Trophoblast cell (in vitro differentiated cells and primary cell): ENCODE results near the gene GIPC3.
"Not testable (repeated sequence)": the region's sequence is repeated elsewhere in the genome, so short reads cannot be mapped to it uniquely, and the experiment has no call there.

Experiments used
- DNase-seq, 2 donors: peaks; one replicate each; pipeline ENCODE4 v3.0.0-alpha.2; 2016
- H2AFZ ChIP-seq: 2 replicates; pipeline ENCODE4 v1.6.1; 2013; ENCODE audit warnings: low read length, moderate library complexity, mild to moderate bottlenecking; ENCODE audit not compliant: insufficient read depth, poor library complexity
- H2AK5ac ChIP-seq: 2 replicates; pipeline ENCODE4 v1.6.1; 2013; ENCODE audit warnings: mild to moderate bottlenecking, low read length
- H2BK120ac ChIP-seq: 2 replicates; pipeline ENCODE4 v1.6.1; 2013; ENCODE audit warnings: low read length, mild to moderate bottlenecking, moderate library complexity; ENCODE audit not compliant: insufficient read depth, poor library complexity
- H2BK12ac ChIP-seq: 2 replicates; pipeline ENCODE4 v1.6.1; 2013; ENCODE audit warnings: mild to moderate bottlenecking, low read length, moderate library complexity
- H2BK5ac ChIP-seq: 2 replicates; pipeline ENCODE4 v1.6.1; 2013; ENCODE audit warnings: low read length, low read depth, moderate library complexity, mild to moderate bottlenecking; ENCODE audit not compliant: poor library complexity
- H3K14ac ChIP-seq: 2 replicates; pipeline ENCODE4 v1.6.1; 2013; ENCODE audit warnings: mild to moderate bottlenecking, low read length
- H3K18ac ChIP-seq: 2 replicates; pipeline ENCODE4 v1.6.1; 2013; ENCODE audit warnings: mild to moderate bottlenecking, low read length
- H3K23ac ChIP-seq: 2 replicates; pipeline ENCODE4 v1.6.1; 2013; ENCODE audit warnings: low read length
- H3K27ac ChIP-seq: 2 replicates; pipeline ENCODE4 v1.5.1; 2013; ENCODE audit warnings: low read depth, mild to moderate bottlenecking, inconsistent platforms, low read length, moderate library complexity
- H3K27me3 ChIP-seq: 2 replicates; pipeline ENCODE4 v1.6.1; 2013; ENCODE audit warnings: inconsistent platforms, mild to moderate bottlenecking, low read length, moderate library complexity; ENCODE audit not compliant: insufficient read depth
- H3K36me3 ChIP-seq, 2 experiments: 1 replicate in 1 of 2; 2 replicates in 1 of 2; pipeline ENCODE4 v1.6.1; 2013; ENCODE audit warnings: low read length in 2 of 2, mild to moderate bottlenecking in 2 of 2, moderate library complexity in 1 of 2; ENCODE audit not compliant: insufficient read depth in 2 of 2, control insufficient read depth in 1 of 2
- H3K4ac ChIP-seq: 2 replicates; pipeline ENCODE4 v1.6.1; 2013; ENCODE audit warnings: low read depth, mild to moderate bottlenecking, low read length, moderate library complexity
- H3K4me1 ChIP-seq, 2 experiments: 1 replicate in 1 of 2; 2 replicates in 1 of 2; pipeline ENCODE4 v1.6.1; 2013; ENCODE audit warnings: low read length in 2 of 2, mild to moderate bottlenecking in 2 of 2, moderate library complexity in 1 of 2; ENCODE audit not compliant: insufficient read depth in 2 of 2, control insufficient read depth in 1 of 2
- H3K4me2 ChIP-seq: 2 replicates; pipeline ENCODE4 v1.6.1; 2013; ENCODE audit warnings: inconsistent platforms, mild to moderate bottlenecking, low read length, moderate library complexity
- H3K4me3 ChIP-seq: 2 replicates; pipeline ENCODE4 v1.5.1; 2013; ENCODE audit warnings: mild to moderate bottlenecking, low read depth, low read length, inconsistent platforms
- H3K79me1 ChIP-seq: one replicate; pipeline ENCODE4 v1.6.1; 2013; ENCODE audit warnings: low read length
- H3K79me2 ChIP-seq: 2 replicates; pipeline ENCODE4 v1.6.1; 2013; ENCODE audit warnings: low read length, mild to moderate bottlenecking; ENCODE audit not compliant: control insufficient read depth, insufficient read depth, poor library complexity
- H3K9ac ChIP-seq: 2 replicates; pipeline ENCODE4 v1.6.1; 2013; ENCODE audit warnings: mild to moderate bottlenecking, low read length
- H3K9me3 ChIP-seq: 2 replicates; pipeline ENCODE4 v1.6.1; 2013; ENCODE audit warnings: low read depth, mild to moderate bottlenecking, control low read depth, inconsistent platforms, low read length; ENCODE audit not compliant: insufficient read depth
- H4K12ac ChIP-seq: 2 replicates; pipeline ENCODE4 v1.6.1; 2013; ENCODE audit warnings: low read depth, mild to moderate bottlenecking, low read length, moderate library complexity
- H4K8ac ChIP-seq: 2 replicates; pipeline ENCODE4 v1.6.1; 2013; ENCODE audit warnings: low read depth, mild to moderate bottlenecking, low read length, moderate library complexity
- H4K91ac ChIP-seq: one replicate; pipeline ENCODE4 v1.6.1; 2013; ENCODE audit warnings: low read depth, mild to moderate bottlenecking, low read length, moderate library complexity
- WGBS: extraction: QIAGEN DNeasy Blood & Tissue Kit; methylation state at CpG from one replicate; pipeline ENCODE4 v1.1.7; 2013; ENCODE audit warnings: missing lambda C conversion rate; ENCODE audit not compliant: insufficient read length, insufficient coverage; ENCODE audit errors: extremely low coverage; 5-methylcytosine and 5-hydroxymethylcytosine counted together

GIPC3 gene

GRCh38 chr19:3584036-3584802 lies 1.1 kb upstream of the GIPC3 start:
- H3K27me3 ChIP-seq = peaks cover 20% of the 10 kb centered on the region
- not testable (repeated sequence) for H3K4me2 ChIP-seq, H3K27ac ChIP-seq, H3K79me1 ChIP-seq, H2BK5ac ChIP-seq, H3K79me2 ChIP-seq, H2BK12ac ChIP-seq, H2AK5ac ChIP-seq, H4K12ac ChIP-seq, H3K18ac ChIP-seq, H3K4ac ChIP-seq, H3K4me1 ChIP-seq, H3K14ac ChIP-seq, H2BK120ac ChIP-seq, DNase-seq, H3K9ac ChIP-seq, H4K8ac ChIP-seq, H4K91ac ChIP-seq, H3K36me3 ChIP-seq, H3K9me3 ChIP-seq, H2AFZ ChIP-seq, H3K4me3 ChIP-seq, H3K23ac ChIP-seq
- WGBS = no CpG with 5 or more reads among the region's 15 CpGs

- no peak overlapping the region for H3K23ac ChIP-seq
- H3K18ac ChIP-seq = no peak overlapping the region
- H4K8ac ChIP-seq = peak overlapping the region; percentile 36
- no peaks in the 10 kb centered on the region for H3K79me2 ChIP-seq
- no peak for DNase-seq
- H2BK12ac ChIP-seq = no peak overlapping the region
- peaks cover 2% of the 10 kb centered on the region for H3K79me1 ChIP-seq
- H3K14ac ChIP-seq = no peak overlapping the region
- peaks cover 8% of the 10 kb centered on the region for H3K9me3 ChIP-seq
- peaks cover 0 to 3% of the 10 kb centered on the region in 2 experiments for H3K4me1 ChIP-seq
- WGBS = no CpG with 5 or more reads among the region's 16 CpGs
- no peak overlapping the region for H4K91ac ChIP-seq
- no peak overlapping the region for H2BK120ac ChIP-seq
- H3K27me3 ChIP-seq = peaks cover 20% of the 10 kb centered on the region
- no peak overlapping the region for H2AK5ac ChIP-seq
- H3K9ac ChIP-seq = no peak overlapping the region
- no peak overlapping the region for H3K4me2 ChIP-seq
- peak overlapping the region; percentile 69 for H2AFZ ChIP-seq
- no peak overlapping the region for H3K4ac ChIP-seq
- H3K27ac ChIP-seq = no peak overlapping the region
- no peaks in the 10 kb centered on the region for H3K36me3 ChIP-seq
- peak overlapping the region; percentile 51 for H4K12ac ChIP-seq
- no peak overlapping the region for H3K4me3 ChIP-seq
- H2BK5ac ChIP-seq = no peak overlapping the region
Observed at GRCh38 chr19:3586127-3586626, 899 bp downstream of the GIPC3 start.

- Histone ChIP-seq H3K4me1 (peaks cover 0 to 3% of the 10 kb centered on the region in 2 experiments), H4K91ac (no peak overlapping the region), H3K4ac (no peak overlapping the region), H3K27me3 (peaks cover 20% of the 10 kb centered on the region), H3K79me2 (no peaks in the 10 kb centered on the region), H2AK5ac (no peak overlapping the region), H3K9ac (no peak overlapping the region), H4K8ac (no peak overlapping the region), H3K4me2 (no peak overlapping the region), H3K14ac (no peak overlapping the region), H3K9me3 (peaks cover 14% of the 10 kb centered on the region), H2BK120ac (no peak overlapping the region), H4K12ac (no peak overlapping the region), H2BK12ac (no peak overlapping the region), H3K36me3 (no peaks in the 10 kb centered on the region), H3K23ac (no peak overlapping the region), H3K79me1 (peaks cover 2% of the 10 kb centered on the region), H3K4me3 (no peak overlapping the region), H2BK5ac (no peak overlapping the region), H3K27ac (no peak overlapping the region), H3K18ac (no peak overlapping the region), H2AFZ (no peak overlapping the region)
- no CpG with 5 or more reads among the region's 31 CpGs for WGBS
- DNase-seq = no peak
Observed at GRCh38 chr19:3586707-3587346, 1.5 kb downstream of the GIPC3 start.

- no peak overlapping the region for H3K4ac ChIP-seq
- H3K27me3 ChIP-seq = peaks cover 20% of the 10 kb centered on the region
- H4K8ac ChIP-seq = no peak overlapping the region
- H4K91ac ChIP-seq = no peak overlapping the region
- WGBS = no CpG with 5 or more reads among the region's 11 CpGs
- no peak overlapping the region for H3K9ac ChIP-seq
- no peaks in the 10 kb centered on the region for H3K79me2 ChIP-seq
- no peaks in the 10 kb centered on the region for H3K36me3 ChIP-seq
- no peak overlapping the region for H3K4me2 ChIP-seq
- H3K4me1 ChIP-seq = peaks cover 0 to 3% of the 10 kb centered on the region in 2 experiments
- H2AFZ ChIP-seq = no peak overlapping the region
- no peak overlapping the region for H3K4me3 ChIP-seq
- H3K27ac ChIP-seq = no peak overlapping the region
- no peak for DNase-seq
- no peak overlapping the region for H2AK5ac ChIP-seq
- peaks cover 16% of the 10 kb centered on the region for H3K9me3 ChIP-seq
- no peak overlapping the region for H2BK5ac ChIP-seq
- no peak overlapping the region for H2BK12ac ChIP-seq
- no peak overlapping the region for H2BK120ac ChIP-seq
- H3K79me1 ChIP-seq = peaks cover 2% of the 10 kb centered on the region
- no peak overlapping the region for H3K23ac ChIP-seq
- H3K14ac ChIP-seq = no peak overlapping the region
- H3K18ac ChIP-seq = no peak overlapping the region
- no peak overlapping the region for H4K12ac ChIP-seq
Observed at GRCh38 chr19:3589439-3589838, 4.2 kb downstream of the GIPC3 start.
